Neutrophil (primary cell): ENCODE results near the gene PDPK1.
"Not testable (repeated sequence)": the region's sequence is repeated elsewhere in the genome, so short reads cannot be mapped to it uniquely, and the experiment has no call there.

Experiments
- H3K27ac ChIP-seq: fragments of 200-600 bp; sonication (generic); 2 replicates; pipeline ENCODE4 v1.5.1; 2016; ENCODE audit warnings: mild to moderate bottlenecking, moderate library complexity
- H3K27me3 ChIP-seq: fragments of 200-600 bp; sonication (generic); 2 replicates; pipeline ENCODE4 v1.6.0; 2016; ENCODE audit warnings: mild to moderate bottlenecking
- H3K36me3 ChIP-seq: fragments of 200-600 bp; sonication (generic); 2 replicates; pipeline ENCODE4 v1.5.1; 2017
- H3K4me1 ChIP-seq, 2 experiments: fragments of 200-600 bp in 1 of 2; sonication (generic) in 1 of 2; 1 replicate in 1 of 2; 2 replicates in 1 of 2; pipeline versions ENCODE4 v1.5.1 to v1.6.1; 2013 to 2016; ENCODE audit warnings: low read depth in 1 of 2, low read length in 1 of 2, mild to moderate bottlenecking in 1 of 2, moderate library complexity in 1 of 2; ENCODE audit not compliant: control insufficient read depth in 1 of 2, insufficient read depth in 1 of 2
- H3K4me3 ChIP-seq, 2 experiments: fragments of 200-600 bp in 1 of 2; sonication (generic) in 1 of 2; 1 replicate in 1 of 2; 2 replicates in 1 of 2; pipeline ENCODE4 v1.5.1; 2013 to 2016; ENCODE audit warnings: low read depth in 1 of 2, low read length in 1 of 2, mild to moderate bottlenecking in 1 of 2, moderate library complexity in 1 of 2
- H3K9me3 ChIP-seq: fragments of 200-600 bp; sonication (generic); 2 replicates; pipeline ENCODE4 v1.5.1; 2016
- CTCF ChIP-seq: fragments of 200-600 bp; sonication (generic); IDR thresholded peaks from 2 replicates; pipeline ENCODE4 v1.5.1; 2016; ENCODE audit warnings: antibody characterized with exemption

The PDPK1 gene

GRCh38 chr16:2614761-2615191 lies 77.0 kb downstream of the PDPK1 start:
- H3K27me3 ChIP-seq = no peaks in the 10 kb centered on the region
- H3K9me3 ChIP-seq = no peaks in the 10 kb centered on the region
- H3K27ac ChIP-seq = no peak overlapping the region
- no peak for TF ChIP-seq CTCF
- peaks cover 19% of the 10 kb centered on the region for H3K36me3 ChIP-seq
- no peaks in the 10 kb centered on the region for H3K4me1 ChIP-seq
- no peak overlapping the region for H3K4me3 ChIP-seq

GRCh38 chr16:2618964-2619363 lies 81.1 kb downstream of the PDPK1 start:
- not testable (repeated sequence) for H3K4me1 ChIP-seq, H3K36me3 ChIP-seq, H3K4me3 ChIP-seq, H3K27me3 ChIP-seq, H3K27ac ChIP-seq, H3K9me3 ChIP-seq

- H3K27me3 ChIP-seq, H3K27ac ChIP-seq, H3K4me3 ChIP-seq, H3K9me3 ChIP-seq, H3K4me1 ChIP-seq, H3K36me3 ChIP-seq: not testable (repeated sequence)
These were observed 81.8 kb downstream of the PDPK1 start for GRCh38 chr16:2619628-2620027.

- not testable (repeated sequence) for H3K4me1 ChIP-seq, H3K36me3 ChIP-seq, H3K9me3 ChIP-seq, H3K4me3 ChIP-seq, H3K27ac ChIP-seq, H3K27me3 ChIP-seq
These were observed 83.0 kb downstream of the PDPK1 start for GRCh38 chr16:2620870-2621269.

- H3K9me3 ChIP-seq, H3K27ac ChIP-seq, H3K4me1 ChIP-seq: not testable (repeated sequence)
These were observed 83.6 kb downstream of the PDPK1 start for GRCh38 chr16:2621395-2621794.

GRCh38 chr16:2627075-2627474 lies 89.3 kb downstream of the PDPK1 start:
- H3K4me3 ChIP-seq, H3K27ac ChIP-seq, H3K27me3 ChIP-seq, H3K9me3 ChIP-seq, H3K4me1 ChIP-seq, H3K36me3 ChIP-seq: not testable (repeated sequence)

More at GRCh38 chr16:2621395-2621794, 83.6 kb downstream of the PDPK1 start:
- H3K27me3 ChIP-seq, H3K4me3 ChIP-seq, H3K36me3 ChIP-seq: not testable (repeated sequence)

GRCh38 chr16:2631203-2631602 lies 93.4 kb downstream of the PDPK1 start:
- not testable (repeated sequence) for H3K9me3 ChIP-seq, H3K4me1 ChIP-seq, H3K27ac ChIP-seq, H3K27me3 ChIP-seq, H3K4me3 ChIP-seq, H3K36me3 ChIP-seq

GRCh38 chr16:2632291-2632690 lies 94.5 kb downstream of the PDPK1 start:
- not testable (repeated sequence) for H3K36me3 ChIP-seq, H3K4me3 ChIP-seq, H3K4me1 ChIP-seq, H3K9me3 ChIP-seq, H3K27me3 ChIP-seq, H3K27ac ChIP-seq

- H3K9me3 ChIP-seq, H3K36me3 ChIP-seq, H3K27me3 ChIP-seq, H3K27ac ChIP-seq, H3K4me1 ChIP-seq, H3K4me3 ChIP-seq: not testable (repeated sequence)
These were observed 101.4 kb downstream of the PDPK1 start for GRCh38 chr16:2639071-2639721.

GRCh38 chr16:2639722-2640072 lies 101.9 kb downstream of the PDPK1 start:
- not testable (repeated sequence) for H3K27ac ChIP-seq, H3K4me3 ChIP-seq, H3K4me1 ChIP-seq, H3K9me3 ChIP-seq, H3K36me3 ChIP-seq, H3K27me3 ChIP-seq

- H3K9me3 ChIP-seq, H3K36me3 ChIP-seq, H3K27ac ChIP-seq, H3K27me3 ChIP-seq, H3K4me3 ChIP-seq, H3K4me1 ChIP-seq: not testable (repeated sequence)
These were observed 104.7 kb downstream of the PDPK1 start for GRCh38 chr16:2642561-2642960.

- H3K36me3 ChIP-seq, H3K4me3 ChIP-seq, H3K27ac ChIP-seq, H3K4me1 ChIP-seq, H3K9me3 ChIP-seq, H3K27me3 ChIP-seq: not testable (repeated sequence)
These were observed 107.1 kb downstream of the PDPK1 start for GRCh38 chr16:2644754-2645453.

- H3K27ac ChIP-seq, H3K4me3 ChIP-seq, H3K9me3 ChIP-seq, H3K4me1 ChIP-seq, H3K36me3 ChIP-seq, H3K27me3 ChIP-seq: not testable (repeated sequence)
These were observed 113.5 kb downstream of the PDPK1 start for GRCh38 chr16:2651268-2651871.
